HCT116 (cell line): ENCODE measurements around the gene LPIN1. TPM values are rescaled to one million over a fixed set of nuclear protein-coding genes. Genes with fewer than 3 reads are reported as not detected.

Source experiments
- ATAC-seq: fragments of 200-7000 bp; cut with Tn5 transposase; 2 replicates; pipeline ENCODE4 v1.9.1; 2020; ENCODE audit warnings: mild to moderate bottlenecking, moderate library complexity
- BruUV-seq: library from RNA; stranded (reverse); fragments of 400-500 nt; replicated peaks from 2 replicates; lab custom pipeline; 2021; lab: Mats Ljungman, UMichigan
- CTCF ChIA-PET: fragments of 300-600 bp; sonication (Branson Sonifier 250); formaldehyde crosslinking; loops from one replicate; lab custom pipeline; 2021; ENCODE audit warnings: antibody characterized with exemption; lab: Charles Lee
- POLR2A ChIA-PET: fragments of 300-600, 350-600 bp; sonication (Branson Sonifier 250); formaldehyde crosslinking; loops from one replicate; lab custom pipeline; 2021; ENCODE audit warnings: antibody characterized with exemption; lab: Charles Lee
- RAD21 ChIA-PET, 2 experiments: fragments of 300-600 bp; sonication (Branson Sonifier 250); formaldehyde crosslinking; loops; one replicate each; lab custom pipeline; 2023; ENCODE audit warnings: low total read pairs in 2 of 2; ENCODE audit not compliant: uncharacterized antibody in 2 of 2, unreplicated experiment in 2 of 2, low non-redundant PET in 1 of 2; lab: Charles Lee
- DNase-seq: peaks from one replicate; pipeline ENCODE4 v3.0.0-alpha.2; 2010; ENCODE audit warnings: low read depth, low spot score
- H2AFZ ChIP-seq: fragments of 200-600 bp; shearing (Covaris generic), sonication (generic); 2 replicates; pipeline ENCODE4 v1.6.1; 2017; ENCODE audit warnings: low read depth, mixed run types, mixed read lengths, antibody characterized with exemption, low read length; ENCODE audit not compliant: poor library complexity, severe bottlenecking
- H3K27ac ChIP-seq: 2 replicates; pipeline ENCODE4 v1.5.1; 2012; ENCODE audit warnings: low read depth, low read length
- H3K27me3 ChIP-seq: fragments of 200-600 bp; sonication (generic); 2 replicates; pipeline ENCODE4 v1.6.1; 2016; ENCODE audit warnings: mixed run types, low read length, mixed read lengths; ENCODE audit not compliant: insufficient read depth
- H3K36me3 ChIP-seq, 2 experiments: fragments of 200-500 bp in 1 of 2; fragments of 200-600 bp in 1 of 2; sonication (Bioruptor generic) in 1 of 2; sonication (generic) in 1 of 2; 2 replicates each; pipeline versions ENCODE4 v1.5.1 to v1.6.1; 2014 to 2016; ENCODE audit warnings: low read length in 2 of 2, inconsistent platforms in 1 of 2, mixed read lengths in 1 of 2, mixed run types in 1 of 2; ENCODE audit not compliant: insufficient read depth in 2 of 2, control insufficient read depth in 1 of 2
- H3K4me1 ChIP-seq, 2 experiments: fragments of 200-600 bp in 1 of 2; sonication (generic) in 1 of 2; 2 replicates each; pipeline versions ENCODE4 v1.5.1 to v1.6.1; 2012 to 2017; ENCODE audit warnings: low read length in 2 of 2, inconsistent platforms in 1 of 2, mild to moderate bottlenecking in 1 of 2, mixed read lengths in 1 of 2, mixed run types in 1 of 2, moderate library complexity in 1 of 2; ENCODE audit not compliant: insufficient read depth in 2 of 2, control insufficient read depth in 1 of 2
- H3K4me2 ChIP-seq: fragments of 200-600 bp; sonication (generic); 2 replicates; pipeline ENCODE4 v1.6.1; 2017; ENCODE audit warnings: mixed run types, low read length, mixed read lengths
- H3K4me3 ChIP-seq, 2 experiments: fragments of 200-600 bp in 1 of 2; sonication (generic) in 1 of 2; replicated peaks in 1 of 2; 2 replicates each; pipeline ENCODE4 v1.5.1; 2011 to 2016; ENCODE audit warnings: low read length in 2 of 2, control low read depth in 1 of 2, low read depth in 1 of 2, mild to moderate bottlenecking in 1 of 2, mixed read lengths in 1 of 2, mixed run types in 1 of 2
- H3K79me2 ChIP-seq: fragments of 200-600 bp; sonication (generic); 2 replicates; pipeline ENCODE4 v1.6.1; 2017; ENCODE audit warnings: mild to moderate bottlenecking, mixed run types, low read length, moderate library complexity, mixed read lengths; ENCODE audit not compliant: insufficient read depth
- H3K9ac ChIP-seq: fragments of 200-600 bp; sonication (generic); 2 replicates; pipeline ENCODE4 v1.6.1; 2016; ENCODE audit warnings: low read length, mixed read lengths
- H3K9me2 ChIP-seq: fragments of 200-600 bp; sonication (generic), shearing (Covaris generic); 2 replicates; pipeline ENCODE4 v1.6.1; 2017; ENCODE audit warnings: mixed run types, mild to moderate bottlenecking, moderate library complexity; ENCODE audit not compliant: insufficient read depth
- H3K9me3 ChIP-seq, 2 experiments: fragments of 200-500 bp in 1 of 2; fragments of 200-600 bp in 1 of 2; sonication (Bioruptor generic) in 1 of 2; sonication (generic) in 1 of 2; 2 replicates each; pipeline ENCODE4 v1.6.1; 2014 to 2017; ENCODE audit warnings: low read length in 2 of 2, mixed read lengths in 2 of 2, inconsistent platforms in 1 of 2, low read depth in 1 of 2, mild to moderate bottlenecking in 1 of 2, mixed run types in 1 of 2, moderate library complexity in 1 of 2; ENCODE audit not compliant: control insufficient read depth in 1 of 2, insufficient read depth in 1 of 2
- H4K20me1 ChIP-seq: fragments of 200-600 bp; sonication (generic), shearing (Covaris generic); 2 replicates; pipeline ENCODE4 v1.6.1; 2017; ENCODE audit warnings: mixed run types, mild to moderate bottlenecking, moderate library complexity; ENCODE audit not compliant: insufficient read depth
- CBX3 ChIP-seq: IDR thresholded peaks from 2 replicates; pipeline ENCODE4 v1.6.1; 2012; ENCODE audit warnings: low read depth
- CEBPB ChIP-seq: IDR thresholded peaks from 2 replicates; pipeline ENCODE4 v1.6.1; 2012; ENCODE audit warnings: low read depth
- EGR1 ChIP-seq: IDR thresholded peaks from 2 replicates; pipeline ENCODE4 v1.6.1; 2012; ENCODE audit warnings: low read depth
- EZH2 ChIP-seq: fragments of 200-600 bp; sonication (generic); IDR thresholded peaks from 2 replicates; pipeline ENCODE4 v1.6.1; 2017; ENCODE audit warnings: antibody characterized with exemption, mixed run types
- EZH2phosphoT487 ChIP-seq: fragments of 200-600 bp; IDR thresholded peaks from 2 replicates; pipeline ENCODE4 v1.6.1; 2018; ENCODE audit warnings: antibody characterized with exemption, borderline replicate concordance
- FOSL1 ChIP-seq: IDR thresholded peaks from 2 replicates; pipeline ENCODE4 v1.6.1; 2012; ENCODE audit warnings: low read depth
- JUND ChIP-seq: IDR thresholded peaks from 2 replicates; pipeline ENCODE4 v1.6.1; 2012
- RAD21 ChIP-seq: IDR thresholded peaks from 2 replicates; pipeline ENCODE4 v1.6.1; 2012; ENCODE audit warnings: low read depth, mild to moderate bottlenecking
- SIN3A ChIP-seq: IDR thresholded peaks from 2 replicates; pipeline ENCODE4 v1.6.1; 2012; ENCODE audit warnings: low read depth
- SRF ChIP-seq: IDR thresholded peaks from 2 replicates; pipeline ENCODE4 v1.6.1; 2012; ENCODE audit warnings: low read depth
- TCF7L2 ChIP-seq: IDR thresholded peaks from 2 replicates; pipeline ENCODE4 v1.7.0; 2011; ENCODE audit warnings: borderline replicate concordance, inconsistent platforms; ENCODE audit not compliant: insufficient read depth, insufficient read length; ENCODE audit errors: extremely low read depth
- YY1 ChIP-seq: IDR thresholded peaks from 2 replicates; pipeline ENCODE4 v1.6.1; 2011; ENCODE audit warnings: low read length, low read depth, moderate library complexity, mild to moderate bottlenecking; ENCODE audit not compliant: insufficient replicate concordance; ENCODE audit errors: extremely low read depth
- ZFX ChIP-seq: fragments of 450-650 bp; IDR thresholded peaks from 2 replicates; pipeline ENCODE4 v1.6.1; 2017
- intact Hi-C: fragments of 100-400 bp; cut with micrococcal nuclease; formaldehyde crosslinking; loops from 2 replicates; pipeline ENCODE4 v1.10.0; 2022
- total RNA-seq: library from RNA; stranded (reverse); gene quantifications from one replicate; pipeline ENCODE4 v1.2.1, GENCODE V29; 2021; ENCODE audit not compliant: unreplicated experiment
- TF ChIP-seq, protein P1 (sequence below), 3 experiments: fragments of 200-600 bp in 1 of 3; sonication (generic) in 1 of 3; IDR thresholded peaks in 2 of 3; conservative IDR thresholded peaks in 1 of 3; 2 replicates each; pipeline ENCODE4 v1.5.1; 2012 to 2017; ENCODE audit warnings: low read depth in 2 of 3, low read length in 2 of 3, antibody characterized with exemption in 1 of 3, borderline replicate concordance in 1 of 3, control low read depth in 1 of 3, mild to moderate bottlenecking in 1 of 3, mixed read lengths in 1 of 3, mixed run types in 1 of 3, moderate library complexity in 1 of 3; ENCODE audit not compliant: insufficient read depth in 1 of 3
- TF ChIP-seq, protein P2 (sequence below): IDR thresholded peaks from 2 replicates; pipeline ENCODE4 v1.6.1; 2012; ENCODE audit warnings: low read depth
- TF ChIP-seq, protein P3 (sequence below): IDR thresholded peaks from 2 replicates; pipeline ENCODE4 v1.6.1; 2011; ENCODE audit warnings: mild to moderate bottlenecking, low read length, moderate library complexity; ENCODE audit not compliant: insufficient replicate concordance; ENCODE audit errors: extremely low read depth
- TF ChIP-seq, protein P4 (sequence below): IDR thresholded peaks from 2 replicates; pipeline ENCODE4 v1.6.1; 2012
- TF ChIP-seq, protein P5 (sequence below): IDR thresholded peaks from 2 replicates; pipeline ENCODE4 v1.6.1; 2012

Gene LPIN1
- total RNA-seq, 1 experiment from 2014 or later: 16.7 TPM

DNA sequence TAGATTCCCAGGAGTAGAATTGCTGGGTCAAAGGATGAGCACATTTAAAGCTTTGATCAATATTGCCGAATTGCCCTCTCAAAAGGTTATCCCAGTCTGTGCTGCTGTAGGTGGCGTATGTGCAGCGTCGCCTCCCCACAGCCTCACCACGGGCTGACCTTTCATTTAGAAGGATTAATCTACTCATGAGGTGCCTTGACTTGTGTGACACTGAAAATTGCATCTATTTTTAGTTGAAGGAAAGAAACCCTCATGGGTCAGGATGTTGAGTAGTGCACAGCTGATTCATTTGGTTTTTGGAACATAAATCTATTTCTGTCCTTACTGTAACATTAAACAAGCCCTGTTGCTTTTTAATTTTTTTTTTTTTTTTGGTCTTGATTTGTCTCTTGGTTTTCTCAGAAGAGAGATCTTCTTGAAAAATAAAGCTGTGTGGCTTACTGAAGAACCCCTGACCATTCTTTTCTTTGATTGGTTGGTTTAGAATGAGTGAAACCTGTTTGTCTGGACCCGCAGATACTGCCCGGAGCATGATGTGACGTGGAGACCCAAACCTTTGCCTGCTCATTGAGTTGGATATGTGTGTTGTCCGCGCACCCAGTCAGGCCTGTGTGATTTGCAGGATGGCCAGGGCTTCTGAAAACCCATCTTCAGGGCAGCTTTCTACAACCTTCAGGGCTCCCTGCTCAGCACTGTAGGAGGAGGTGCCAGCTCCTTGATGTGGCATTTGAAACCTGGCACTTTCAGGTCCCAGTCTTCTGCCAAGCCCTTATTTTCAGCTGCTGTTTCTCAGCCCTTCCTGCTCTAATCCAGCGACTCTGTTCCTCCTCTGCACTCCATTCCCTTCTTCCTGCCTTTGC lies 61.0 kb downstream of the LPIN1 start:
- no peak for ATAC-seq
- BruUV-seq: no TSS peak

More for the DNA sequence above, 61.0 kb downstream of the LPIN1 start:
- ChIA-PET POLR2A (no interaction called here), RAD21 (interaction anchor here in 1 of 2 experiments (0.7 kb wide), 1 partner anchor 69 kb away, joined by 3 read pairs; no protein-coding TSS in a partner anchor), CTCF (no interaction called here)
- Histone ChIP-seq H3K9me2 (no peaks in the 10 kb centered on the region), H3K27ac (no peak overlapping the region), H3K9me3 (no peaks in the 10 kb centered on the region), H3K36me3 (peaks cover 0 to 12% of the 10 kb centered on the region in 2 experiments; a peak in 2 of 4 replicates), H4K20me1 (no peaks in the 10 kb centered on the region), H3K79me2 (no peaks in the 10 kb centered on the region), H3K4me3 (no peak overlapping the region), H3K27me3 (no peaks in the 10 kb centered on the region), H2AFZ (no peak overlapping the region), H3K9ac (no peak overlapping the region), H3K4me1 (no peaks in the 10 kb centered on the region), H3K4me2 (no peak overlapping the region)
- intact Hi-C loops: no loop called here
- no peak for DNase-seq
- TF ChIP-seq JUND: no peak
- TF ChIP-seq, protein P1, sequence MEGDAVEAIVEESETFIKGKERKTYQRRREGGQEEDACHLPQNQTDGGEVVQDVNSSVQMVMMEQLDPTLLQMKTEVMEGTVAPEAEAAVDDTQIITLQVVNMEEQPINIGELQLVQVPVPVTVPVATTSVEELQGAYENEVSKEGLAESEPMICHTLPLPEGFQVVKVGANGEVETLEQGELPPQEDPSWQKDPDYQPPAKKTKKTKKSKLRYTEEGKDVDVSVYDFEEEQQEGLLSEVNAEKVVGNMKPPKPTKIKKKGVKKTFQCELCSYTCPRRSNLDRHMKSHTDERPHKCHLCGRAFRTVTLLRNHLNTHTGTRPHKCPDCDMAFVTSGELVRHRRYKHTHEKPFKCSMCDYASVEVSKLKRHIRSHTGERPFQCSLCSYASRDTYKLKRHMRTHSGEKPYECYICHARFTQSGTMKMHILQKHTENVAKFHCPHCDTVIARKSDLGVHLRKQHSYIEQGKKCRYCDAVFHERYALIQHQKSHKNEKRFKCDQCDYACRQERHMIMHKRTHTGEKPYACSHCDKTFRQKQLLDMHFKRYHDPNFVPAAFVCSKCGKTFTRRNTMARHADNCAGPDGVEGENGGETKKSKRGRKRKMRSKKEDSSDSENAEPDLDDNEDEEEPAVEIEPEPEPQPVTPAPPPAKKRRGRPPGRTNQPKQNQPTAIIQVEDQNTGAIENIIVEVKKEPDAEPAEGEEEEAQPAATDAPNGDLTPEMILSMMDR (IDR thresholded peaks at IDR 0.05 in 2 of 3, conservative IDR thresholded peaks at IDR 0.05 in 1 of 3; ENCODE audit: borderline replicate concordance in 1 of 3, insufficient read depth in 1 of 3, low read depth in 2 of 3, low read length in 2 of 3): no peak
- no peak for TF ChIP-seq EZH2phosphoT487
- no peak for TF ChIP-seq RAD21
- no peak for TF ChIP-seq SIN3A
- TF ChIP-seq SRF: no peak
- TF ChIP-seq EGR1: no peak
- no peak for TF ChIP-seq YY1
- TF ChIP-seq, protein P2, sequence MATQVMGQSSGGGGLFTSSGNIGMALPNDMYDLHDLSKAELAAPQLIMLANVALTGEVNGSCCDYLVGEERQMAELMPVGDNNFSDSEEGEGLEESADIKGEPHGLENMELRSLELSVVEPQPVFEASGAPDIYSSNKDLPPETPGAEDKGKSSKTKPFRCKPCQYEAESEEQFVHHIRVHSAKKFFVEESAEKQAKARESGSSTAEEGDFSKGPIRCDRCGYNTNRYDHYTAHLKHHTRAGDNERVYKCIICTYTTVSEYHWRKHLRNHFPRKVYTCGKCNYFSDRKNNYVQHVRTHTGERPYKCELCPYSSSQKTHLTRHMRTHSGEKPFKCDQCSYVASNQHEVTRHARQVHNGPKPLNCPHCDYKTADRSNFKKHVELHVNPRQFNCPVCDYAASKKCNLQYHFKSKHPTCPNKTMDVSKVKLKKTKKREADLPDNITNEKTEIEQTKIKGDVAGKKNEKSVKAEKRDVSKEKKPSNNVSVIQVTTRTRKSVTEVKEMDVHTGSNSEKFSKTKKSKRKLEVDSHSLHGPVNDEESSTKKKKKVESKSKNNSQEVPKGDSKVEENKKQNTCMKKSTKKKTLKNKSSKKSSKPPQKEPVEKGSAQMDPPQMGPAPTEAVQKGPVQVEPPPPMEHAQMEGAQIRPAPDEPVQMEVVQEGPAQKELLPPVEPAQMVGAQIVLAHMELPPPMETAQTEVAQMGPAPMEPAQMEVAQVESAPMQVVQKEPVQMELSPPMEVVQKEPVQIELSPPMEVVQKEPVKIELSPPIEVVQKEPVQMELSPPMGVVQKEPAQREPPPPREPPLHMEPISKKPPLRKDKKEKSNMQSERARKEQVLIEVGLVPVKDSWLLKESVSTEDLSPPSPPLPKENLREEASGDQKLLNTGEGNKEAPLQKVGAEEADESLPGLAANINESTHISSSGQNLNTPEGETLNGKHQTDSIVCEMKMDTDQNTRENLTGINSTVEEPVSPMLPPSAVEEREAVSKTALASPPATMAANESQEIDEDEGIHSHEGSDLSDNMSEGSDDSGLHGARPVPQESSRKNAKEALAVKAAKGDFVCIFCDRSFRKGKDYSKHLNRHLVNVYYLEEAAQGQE: no peak
- no peak for TF ChIP-seq FOSL1
- no peak for TF ChIP-seq TCF7L2
- TF ChIP-seq ZFX: no peak
- TF ChIP-seq, protein P3, sequence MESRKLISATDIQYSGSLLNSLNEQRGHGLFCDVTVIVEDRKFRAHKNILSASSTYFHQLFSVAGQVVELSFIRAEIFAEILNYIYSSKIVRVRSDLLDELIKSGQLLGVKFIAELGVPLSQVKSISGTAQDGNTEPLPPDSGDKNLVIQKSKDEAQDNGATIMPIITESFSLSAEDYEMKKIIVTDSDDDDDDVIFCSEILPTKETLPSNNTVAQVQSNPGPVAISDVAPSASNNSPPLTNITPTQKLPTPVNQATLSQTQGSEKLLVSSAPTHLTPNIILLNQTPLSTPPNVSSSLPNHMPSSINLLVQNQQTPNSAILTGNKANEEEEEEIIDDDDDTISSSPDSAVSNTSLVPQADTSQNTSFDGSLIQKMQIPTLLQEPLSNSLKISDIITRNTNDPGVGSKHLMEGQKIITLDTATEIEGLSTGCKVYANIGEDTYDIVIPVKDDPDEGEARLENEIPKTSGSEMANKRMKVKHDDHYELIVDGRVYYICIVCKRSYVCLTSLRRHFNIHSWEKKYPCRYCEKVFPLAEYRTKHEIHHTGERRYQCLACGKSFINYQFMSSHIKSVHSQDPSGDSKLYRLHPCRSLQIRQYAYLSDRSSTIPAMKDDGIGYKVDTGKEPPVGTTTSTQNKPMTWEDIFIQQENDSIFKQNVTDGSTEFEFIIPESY: no peak
- TF ChIP-seq CBX3: no peak
- TF ChIP-seq, protein P4, sequence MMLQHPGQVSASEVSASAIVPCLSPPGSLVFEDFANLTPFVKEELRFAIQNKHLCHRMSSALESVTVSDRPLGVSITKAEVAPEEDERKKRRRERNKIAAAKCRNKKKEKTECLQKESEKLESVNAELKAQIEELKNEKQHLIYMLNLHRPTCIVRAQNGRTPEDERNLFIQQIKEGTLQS: no peak
- no peak for TF ChIP-seq EZH2
- no peak for TF ChIP-seq CEBPB
- TF ChIP-seq, protein P5, sequence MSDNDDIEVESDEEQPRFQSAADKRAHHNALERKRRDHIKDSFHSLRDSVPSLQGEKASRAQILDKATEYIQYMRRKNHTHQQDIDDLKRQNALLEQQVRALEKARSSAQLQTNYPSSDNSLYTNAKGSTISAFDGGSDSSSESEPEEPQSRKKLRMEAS: no peak
